Measurements from ENCODE around the gene THUMPD3. TPM values are rescaled to one million over a fixed set of nuclear protein-coding genes. Genes with fewer than 3 reads are reported as not detected.

Gene THUMPD3
- total RNA-seq, 4 donors from 2014 or later: 22.2 to 39.8 (median 25.2) TPM

- intact Hi-C loops (cut with DNase I; ENCODE audit: low total_unique reads): loop anchor here (2.0 to 10.0 kb wide), 8 partner anchors 35 to 800 kb away; partner anchors contain the start of genes BRPF1, SRGAP3 and THUMPD3
- no peaks in the 10 kb centered on the region for H3K27me3 ChIP-seq
- TF ChIP-seq POLR2A (IDR thresholded peaks at IDR 0.05): peak; percentile 92 to 97
- TF ChIP-seq, protein P1, sequence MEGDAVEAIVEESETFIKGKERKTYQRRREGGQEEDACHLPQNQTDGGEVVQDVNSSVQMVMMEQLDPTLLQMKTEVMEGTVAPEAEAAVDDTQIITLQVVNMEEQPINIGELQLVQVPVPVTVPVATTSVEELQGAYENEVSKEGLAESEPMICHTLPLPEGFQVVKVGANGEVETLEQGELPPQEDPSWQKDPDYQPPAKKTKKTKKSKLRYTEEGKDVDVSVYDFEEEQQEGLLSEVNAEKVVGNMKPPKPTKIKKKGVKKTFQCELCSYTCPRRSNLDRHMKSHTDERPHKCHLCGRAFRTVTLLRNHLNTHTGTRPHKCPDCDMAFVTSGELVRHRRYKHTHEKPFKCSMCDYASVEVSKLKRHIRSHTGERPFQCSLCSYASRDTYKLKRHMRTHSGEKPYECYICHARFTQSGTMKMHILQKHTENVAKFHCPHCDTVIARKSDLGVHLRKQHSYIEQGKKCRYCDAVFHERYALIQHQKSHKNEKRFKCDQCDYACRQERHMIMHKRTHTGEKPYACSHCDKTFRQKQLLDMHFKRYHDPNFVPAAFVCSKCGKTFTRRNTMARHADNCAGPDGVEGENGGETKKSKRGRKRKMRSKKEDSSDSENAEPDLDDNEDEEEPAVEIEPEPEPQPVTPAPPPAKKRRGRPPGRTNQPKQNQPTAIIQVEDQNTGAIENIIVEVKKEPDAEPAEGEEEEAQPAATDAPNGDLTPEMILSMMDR (IDR thresholded peaks at IDR 0.05 in 4 of 5, conservative IDR thresholded peaks at IDR 0.05 in 1 of 5): no peak
- H3K4me1 ChIP-seq: peaks cover 54 to 73% of the 10 kb centered on the region in 2 donors
- DNase-seq (peak; percentile 98), ATAC-seq (peak; percentile 51 to 59)
- H3K9me3 ChIP-seq: no peaks in the 10 kb centered on the region
- in situ Hi-C loops (cut with MboI; ENCODE audit: low sequenced_read_pairs in 4 of 4): no loop called here
- H3K27ac ChIP-seq: peak within 1 kb of the TSS; percentile 97 to 100 (median 99)
- H3K36me3 ChIP-seq: peaks cover 0 to 16% of the 10 kb centered on the region in 2 donors
- peak within 1 kb of the TSS; percentile 80 to 94 (median 90) for H3K4me3 ChIP-seq
These were observed 34.6 kb downstream of the THUMPD3 start, which contains the start of gene SETD5 for GRCh38 chr3:9397332-9397905. Gene SETD5 (plus strand): TSS chr3:9397615. CDS start chr3:9428939, 31,324 bp downstream.

DNA sequence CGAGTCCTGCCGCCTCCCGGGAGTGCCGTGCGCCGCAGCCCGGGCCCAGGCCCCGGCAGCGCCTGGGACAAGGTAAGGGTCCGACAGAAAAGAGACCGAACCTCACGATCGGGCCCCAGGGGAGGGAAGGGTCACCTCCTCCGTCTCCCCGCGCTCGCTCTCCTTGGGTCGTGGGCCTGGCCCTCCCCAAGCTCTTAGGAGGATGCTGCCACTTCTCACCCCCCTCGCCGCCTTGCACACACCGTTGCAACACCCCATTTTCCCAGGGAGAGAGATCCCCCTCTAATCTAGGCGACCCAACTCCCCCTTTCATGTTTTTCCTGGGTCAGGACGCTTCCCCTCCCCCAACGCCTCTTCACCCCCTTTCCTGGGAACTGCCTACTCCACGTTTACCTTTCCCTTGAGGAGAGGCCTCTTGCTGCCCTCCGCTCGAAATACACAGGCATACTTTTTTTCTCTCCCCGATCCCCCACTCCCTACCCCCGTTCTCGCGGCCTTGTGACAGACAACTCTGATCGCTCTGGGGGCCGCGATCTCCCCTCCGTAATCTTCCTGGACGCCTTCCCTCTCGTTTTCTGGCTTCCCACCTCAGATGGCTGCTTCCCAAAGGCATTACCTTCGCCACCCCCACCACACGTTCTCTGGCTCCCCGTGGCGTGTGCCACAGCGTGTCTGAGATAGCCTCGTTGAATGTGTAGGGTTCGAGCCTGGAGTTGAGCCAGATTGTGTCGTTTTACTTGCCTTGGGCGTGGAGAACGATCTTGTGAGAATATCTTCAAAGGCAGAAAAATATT, 35.2 kb downstream of the THUMPD3 start:
- TF ChIP-seq, protein P1 (IDR thresholded peaks at IDR 0.05 in 4 of 5, conservative IDR thresholded peaks at IDR 0.05 in 1 of 5): no peak
- no peak for TF ChIP-seq POLR2A (IDR thresholded peaks at IDR 0.05)
- DNase-seq: peak; percentile 41 to 77
- Histone ChIP-seq H3K4me3 (peak overlapping the region; percentile 80 to 94 (median 90)), H3K27me3 (no peaks in the 10 kb centered on the region), H3K36me3 (peaks cover 0 to 15% of the 10 kb centered on the region in 2 donors), H3K9me3 (no peaks in the 10 kb centered on the region), H3K27ac (peak overlapping the region; percentile 97 to 100 (median 99)), H3K4me1 (peaks cover 56 to 73% of the 10 kb centered on the region in 2 donors)
- intact Hi-C loops (cut with DNase I; ENCODE audit: low total_unique reads): loop anchor here (2.0 to 10.0 kb wide), 8 partner anchors 35 to 801 kb away; partner anchors contain the start of genes BRPF1, SRGAP3 and THUMPD3
- ATAC-seq: peak in 1 of 2 donors; percentile 7
- in situ Hi-C loops (cut with MboI; ENCODE audit: low sequenced_read_pairs in 4 of 4): no loop called here

DNA sequence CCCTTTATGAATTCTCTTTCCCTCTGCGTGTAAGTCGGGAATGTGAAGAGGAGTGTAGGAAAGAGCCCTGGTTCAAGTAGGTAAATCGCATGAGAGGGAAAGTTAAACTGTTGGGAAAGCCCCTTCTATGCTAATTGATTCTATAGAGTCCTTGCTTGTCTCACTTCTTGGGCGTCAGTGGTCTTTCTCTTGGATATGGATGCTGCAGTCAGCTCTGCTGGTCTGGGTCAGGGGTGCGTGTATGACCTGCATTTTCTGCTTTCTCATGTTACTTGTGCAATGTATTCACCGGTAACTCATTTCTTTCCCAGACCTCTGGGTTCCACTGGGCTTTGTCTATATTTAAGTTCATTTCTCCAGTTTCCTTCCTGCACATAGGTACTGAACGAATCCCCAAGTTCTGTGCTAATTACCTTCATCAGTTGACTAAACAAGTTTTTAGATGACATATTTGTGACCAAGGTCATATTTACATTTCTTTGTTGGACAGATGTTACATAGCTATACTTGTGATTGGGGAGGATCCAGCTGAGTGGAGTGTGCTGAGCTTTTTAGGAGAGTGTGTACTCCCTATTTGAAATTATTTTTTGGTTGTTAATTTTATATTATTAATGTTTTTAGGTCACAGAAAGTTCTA, 36.0 kb downstream of the THUMPD3 start:
- Histone ChIP-seq H3K36me3 (peaks cover 0 to 8% of the 10 kb centered on the region in 2 donors), H3K4me1 (peaks cover 63 to 73% of the 10 kb centered on the region in 2 donors), H3K27me3 (no peaks in the 10 kb centered on the region), H3K9me3 (no peaks in the 10 kb centered on the region), H3K4me3 (peak overlapping the region; percentile 80 to 94 (median 90)), H3K27ac (peak overlapping the region; percentile 97 to 100 (median 99))
- ATAC-seq: peak in 1 of 2 donors; percentile 9
- DNase-seq: peak; percentile 8 to 52
- in situ Hi-C loops (cut with MboI; ENCODE audit: low sequenced_read_pairs in 4 of 4): no loop called here
- TF ChIP-seq POLR2A (IDR thresholded peaks at IDR 0.05): peak; percentile 10 to 26
- TF ChIP-seq, protein P1 (IDR thresholded peaks at IDR 0.05 in 4 of 5, conservative IDR thresholded peaks at IDR 0.05 in 1 of 5): no peak
- intact Hi-C loops (cut with DNase I; ENCODE audit: low total_unique reads): loop anchor here (5.0 to 10.0 kb wide), 4 partner anchors 152 to 802 kb away; partner anchors contain the start of gene SRGAP3

DNA sequence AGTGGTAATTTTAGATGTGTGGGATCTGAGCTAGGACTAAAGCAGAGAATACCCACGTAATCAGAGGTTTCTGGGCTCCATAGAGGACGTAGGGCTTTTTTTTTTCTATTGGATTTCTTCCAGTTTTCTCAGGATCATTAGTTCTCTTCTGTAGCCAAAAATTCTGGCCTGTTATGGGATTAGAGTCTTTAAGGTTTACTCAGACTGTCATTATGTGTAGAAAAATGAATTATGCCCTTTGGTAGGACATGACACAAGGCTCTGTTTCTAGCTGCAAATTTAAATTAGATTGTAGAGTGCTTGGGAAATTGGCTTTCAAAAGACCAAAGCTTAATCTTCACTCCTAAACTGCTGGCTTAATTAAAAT, 36.5 kb downstream of the THUMPD3 start:
- Histone ChIP-seq H3K36me3 (peaks cover 0 to 3% of the 10 kb centered on the region in 2 donors), H3K27ac (peak overlapping the region; percentile 97 to 100 (median 99)), H3K9me3 (no peaks in the 10 kb centered on the region), H3K4me3 (peak overlapping the region; percentile 80 to 94 (median 90)), H3K27me3 (no peaks in the 10 kb centered on the region), H3K4me1 (peaks cover 64 to 73% of the 10 kb centered on the region in 2 donors)
- ATAC-seq (no peak), DNase-seq (no peak)
- intact Hi-C loops (cut with DNase I; ENCODE audit: low total_unique reads): loop anchor here (5.0 to 10.0 kb wide), 4 partner anchors 152 to 802 kb away; partner anchors contain the start of gene SRGAP3
- in situ Hi-C loops (cut with MboI; ENCODE audit: low sequenced_read_pairs in 4 of 4): no loop called here
- TF ChIP-seq, protein P1 (IDR thresholded peaks at IDR 0.05 in 4 of 5, conservative IDR thresholded peaks at IDR 0.05 in 1 of 5): no peak
- TF ChIP-seq POLR2A (IDR thresholded peaks at IDR 0.05): no peak
